Tracheal epithelial cell (primary cell): ENCODE data around the gene SAMD14. TPM values are rescaled to one million over a fixed set of nuclear protein-coding genes. Genes with fewer than 3 reads are reported as not detected.

Experiments used
- total RNA-seq: library from RNA; depleted of rRNA; stranded (reverse); fragments of >200 nt; gene quantifications from 2 replicates; pipeline ENCODE4 v1.2.1, GENCODE V29; 2014

SAMD14 gene
- 0.21 and 0.24 TPM in 2 replicates for total RNA-seq

GRCh38 chr17:50129728-50130558 is at the start of gene SAMD14:
TSS of gene SAMD14 (minus strand) at chr17:50130160. CDS start at chr17:50124959, 5,201 bp downstream.

GRCh38 chr17:50165867-50166517 is 36.0 kb upstream of the SAMD14 start, which contains the start of gene SGCA:
TSS of gene SGCA (plus strand) at chr17:50166005. CDS start at chr17:50166041, 36 bp downstream.

GRCh38 chr17:50150354-50151040 is 20.5 kb upstream of the SAMD14 start, which contains the start of gene PPP1R9B:
TSS of gene PPP1R9B (minus strand) at chr17:50150677. CDS start at chr17:50150513, 164 bp downstream.

GRCh38 chr17:50094753-50095619 is 35.0 kb downstream of the SAMD14 start, which contains the start of gene PDK2:
TSS of gene PDK2 (plus strand) at chr17:50095351. CDS start at chr17:50095436, 85 bp downstream.

Other genes with a start within 250 kb of the SAMD14 start
- gene DLX4, start 161.0 kb downstream of the SAMD14 start, total RNA-seq: not detected in 2 replicates
- under 0.01 TPM in 1 of 2 replicates, not detected in the other for gene DLX3, start 134.9 kb downstream of the SAMD14 start, total RNA-seq
- gene ITGA3, start 74.0 kb downstream of the SAMD14 start, total RNA-seq: 561 and 885 TPM in 2 replicates
- gene PDK2, start 34.8 kb downstream of the SAMD14 start, total RNA-seq: 1.9 and 3.8 TPM in 2 replicates
- 17.8 and 18.8 TPM in 2 replicates for gene PPP1R9B, start 20.5 kb upstream of the SAMD14 start, total RNA-seq
- gene SGCA, start 35.8 kb upstream of the SAMD14 start, total RNA-seq: not detected in 2 replicates
- 3.2 and 28.4 TPM in 2 replicates for gene COL1A1, start 71.5 kb upstream of the SAMD14 start, total RNA-seq
- 0.85 and 0.96 TPM in 2 replicates for gene TMEM92, start 144.3 kb upstream of the SAMD14 start, total RNA-seq
- gene XYLT2, start 216.0 kb upstream of the SAMD14 start, total RNA-seq: 31.8 and 41.4 TPM in 2 replicates
- gene MRPL27, start 243.0 kb upstream of the SAMD14 start, total RNA-seq: 71.0 and 79.5 TPM in 2 replicates
- 0.48 TPM in 1 of 2 replicates, not detected in the other for gene EME1, start 243.1 kb upstream of the SAMD14 start, total RNA-seq